Heart left ventricle (tissue), 13 donors: ENCODE results near the gene CIC.

Source experiments
- CTCF ChIP-seq, 12 donors: fragments of 200-600 bp; sonication (generic) in 4 of 12; IDR thresholded peaks; one replicate each; pipeline versions ENCODE4 v1.5.0 to v1.8.0; 2018 to 2022; ENCODE audit warnings: antibody characterized with exemption in 12 of 12, mild to moderate bottlenecking in 5 of 12
- POLR2A ChIP-seq, 2 donors: fragments of 450-650 bp; IDR thresholded peaks; one replicate each; pipeline ENCODE4 v1.6.1; 2017; ENCODE audit warnings: antibody characterized with exemption in 2 of 2, mild to moderate bottlenecking in 2 of 2, moderate library complexity in 2 of 2
- donor health status: ischemic (EF 13 %, LVEDD 7.1; RV severe dilation, severe dysfunction).
- donor health status: DM: no; HTN: yes; CAD: no.
- donor health status: DM: no; HTN: no; CAD: no.
- donor health status: ischemic (EF 25% LVEDD 6.9; RV normal size, moderate dysfunction).
- donor health status: ischemic (EF 25% LVEDD 5.7; RV mildly dilated, moderate dysfunction).
- donor health status: ischemic (EF 35%, LVEDD 5.7; RV mildly dilated, moderate dysfunction).
- donor health status: nonischemic (EF 11% LVEDD 7.7; RV severe dilation, severe dysfunction).
- donor health status: DM: yes; HTN: yes; CAD: no.
- donor health status: PGD.
- donor health status: ischemic (EF 29% LVEDD 5.4; RV normal size, mild dysfunction).
- donor health status: nonischemic (EF 23%, LVEDD 6.1; RV moderate dilation, normal function).

- TF ChIP-seq POLR2A (IDR thresholded peaks at IDR 0.05) (no peak), CTCF (IDR thresholded peaks at IDR 0.05) (no peak)
These were observed 37.6 kb downstream of the CIC start for GRCh38 chr19:42306646-42307045.
